LoVo (cell line): ENCODE results near the gene MTX3.

Experiments
- DNase-seq: peaks from one replicate; pipeline ENCODE4 v3.0.0-alpha.2; 2016; ENCODE audit warnings: low spot score

MTX3 gene

GRCh38 chr5:79983618-79984017 lies 7.4 kb downstream of the MTX3 start:
- no peak for DNase-seq

- no peak for DNase-seq
Observed at GRCh38 chr5:79982136-79982535, 8.9 kb downstream of the MTX3 start.

- no peak for DNase-seq
Observed at GRCh38 chr5:79976759-79977515, 14.1 kb downstream of the MTX3 start.

GRCh38 chr5:79975422-79975821 lies 15.6 kb downstream of the MTX3 start:
- DNase-seq: no peak

- peak; percentile 38 for DNase-seq
Observed at GRCh38 chr5:79974886-79975285, 16.2 kb downstream of the MTX3 start.

GRCh38 chr5:79973996-79974395 lies 17.1 kb downstream of the MTX3 start:
- DNase-seq: no peak

- DNase-seq: no peak
Observed at GRCh38 chr5:79973511-79973910, 17.6 kb downstream of the MTX3 start.

GRCh38 chr5:79971156-79971555 lies 19.9 kb downstream of the MTX3 start:
- DNase-seq: no peak

- DNase-seq: no peak
Observed at GRCh38 chr5:79966448-79966847, 24.6 kb downstream of the MTX3 start.

GRCh38 chr5:79964136-79964535 lies 26.9 kb downstream of the MTX3 start:
- DNase-seq: no peak

- no peak for DNase-seq
Observed at GRCh38 chr5:79963261-79964061, 27.6 kb downstream of the MTX3 start.

GRCh38 chr5:79962575-79963222 lies 28.4 kb downstream of the MTX3 start:
- DNase-seq: no peak

GRCh38 chr5:79961716-79962574 lies 29.1 kb downstream of the MTX3 start:
- DNase-seq: no peak

GRCh38 chr5:79959407-79959806 lies 31.7 kb downstream of the MTX3 start:
- no peak for DNase-seq

- peak; percentile 11 for DNase-seq
Observed at GRCh38 chr5:79955941-79956670, 35.0 kb downstream of the MTX3 start.

- DNase-seq: no peak
Observed at GRCh38 chr5:79955356-79955895, 35.6 kb downstream of the MTX3 start.

GRCh38 chr5:79954620-79955019 lies 36.4 kb downstream of the MTX3 start:
- no peak for DNase-seq

GRCh38 chr5:79947567-79947966 lies 43.5 kb downstream of the MTX3 start:
- DNase-seq: no peak

- DNase-seq: no peak
Observed at GRCh38 chr5:79938468-79938867, 52.6 kb downstream of the MTX3 start.

- DNase-seq: no peak
Observed at GRCh38 chr5:79936646-79937216, 54.3 kb downstream of the MTX3 start.
